ENCODE results near the gene BICDL1. TPM values are rescaled to one million over a fixed set of nuclear protein-coding genes. Genes with fewer than 3 reads are reported as not detected.

The BICDL1 gene
- total RNA-seq, 2 donors from 2014 or later = 5.9 to 6.2 TPM

DNA sequence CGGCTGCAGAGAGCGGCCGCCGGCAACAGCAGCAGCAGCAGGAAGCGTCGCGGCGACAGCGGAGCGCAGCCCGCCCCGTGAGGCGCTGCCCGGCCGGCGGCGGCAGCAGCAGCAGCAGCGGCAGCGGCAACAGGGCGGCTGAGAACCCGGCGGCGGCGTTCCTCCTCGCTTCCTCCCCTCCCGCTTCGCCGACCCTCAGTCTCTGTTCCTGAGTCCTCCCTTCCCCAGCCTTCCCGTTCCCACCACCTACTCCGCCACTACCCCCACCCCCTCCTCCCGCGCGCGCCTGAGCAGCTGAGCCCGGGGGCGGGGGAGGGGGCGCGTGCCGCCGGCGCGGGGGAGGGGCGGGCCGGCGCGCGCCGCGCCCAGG is 310 bp downstream of the BICDL1 start:
- peak overlapping the region in 1 of 2 donors; percentile 38 for H3K4me3 ChIP-seq
- H3K27ac ChIP-seq = peak overlapping the region in 3 of 4 donors; percentile 68 to 91 (median 85)
- H3K9me3 ChIP-seq = no peaks in the 10 kb centered on the region
- H3K4me1 ChIP-seq = peaks cover 21% of the 10 kb centered on the region
- WGBS, 2 donors = 1% methylated on average over 32 of the region's 49 CpGs; no CpG with 5 or more reads in 1 of the 2 donors
- peak; percentile 26 for ATAC-seq
- H3K36me3 ChIP-seq (replicated peaks in 1 of 2; ENCODE audit: insufficient read depth in 1 of 2, low read depth in 2 of 2) = no peaks in the 10 kb centered on the region
- TF ChIP-seq, protein P1, sequence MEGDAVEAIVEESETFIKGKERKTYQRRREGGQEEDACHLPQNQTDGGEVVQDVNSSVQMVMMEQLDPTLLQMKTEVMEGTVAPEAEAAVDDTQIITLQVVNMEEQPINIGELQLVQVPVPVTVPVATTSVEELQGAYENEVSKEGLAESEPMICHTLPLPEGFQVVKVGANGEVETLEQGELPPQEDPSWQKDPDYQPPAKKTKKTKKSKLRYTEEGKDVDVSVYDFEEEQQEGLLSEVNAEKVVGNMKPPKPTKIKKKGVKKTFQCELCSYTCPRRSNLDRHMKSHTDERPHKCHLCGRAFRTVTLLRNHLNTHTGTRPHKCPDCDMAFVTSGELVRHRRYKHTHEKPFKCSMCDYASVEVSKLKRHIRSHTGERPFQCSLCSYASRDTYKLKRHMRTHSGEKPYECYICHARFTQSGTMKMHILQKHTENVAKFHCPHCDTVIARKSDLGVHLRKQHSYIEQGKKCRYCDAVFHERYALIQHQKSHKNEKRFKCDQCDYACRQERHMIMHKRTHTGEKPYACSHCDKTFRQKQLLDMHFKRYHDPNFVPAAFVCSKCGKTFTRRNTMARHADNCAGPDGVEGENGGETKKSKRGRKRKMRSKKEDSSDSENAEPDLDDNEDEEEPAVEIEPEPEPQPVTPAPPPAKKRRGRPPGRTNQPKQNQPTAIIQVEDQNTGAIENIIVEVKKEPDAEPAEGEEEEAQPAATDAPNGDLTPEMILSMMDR (IDR thresholded peaks at IDR 0.05) = no peak
- TF ChIP-seq POLR2A (IDR thresholded peaks at IDR 0.05) = no peak
- no peaks in the 10 kb centered on the region for H3K27me3 ChIP-seq
- intact Hi-C loops (cut with DNase I) = no loop called here
- peak in 3 of 4 donors; percentile 13 to 38 (median 14) for DNase-seq

DNA sequence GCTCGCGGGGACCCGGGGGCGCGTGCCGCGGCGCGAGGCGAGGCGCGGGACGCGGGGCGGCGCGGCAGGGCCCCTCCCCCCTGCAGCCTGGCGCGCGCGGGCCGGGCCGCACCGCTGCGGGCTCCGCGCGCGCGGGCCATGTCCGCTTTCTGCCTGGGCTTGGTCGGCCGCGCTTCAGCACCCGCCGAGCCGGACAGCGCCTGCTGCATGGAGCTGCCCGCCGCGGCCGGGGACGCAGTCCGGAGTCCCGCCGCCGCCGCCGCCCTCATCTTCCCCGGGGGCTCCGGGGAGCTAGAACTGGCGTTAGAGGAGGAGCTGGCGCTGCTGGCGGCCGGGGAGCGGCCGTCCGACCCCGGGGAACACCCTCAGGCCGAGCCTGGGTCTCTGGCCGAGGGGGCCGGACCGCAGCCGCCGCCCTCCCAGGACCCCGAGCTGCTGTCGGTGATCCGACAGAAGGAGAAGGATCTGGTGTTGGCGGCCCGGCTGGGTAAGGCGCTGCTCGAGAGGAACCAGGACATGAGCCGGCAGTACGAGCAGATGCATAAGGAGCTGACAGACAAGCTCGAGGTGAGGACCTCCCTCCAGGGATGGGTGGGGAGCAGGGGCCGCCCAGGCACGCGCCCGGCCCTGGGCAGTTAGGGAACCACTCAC is 820 bp downstream of the BICDL1 start:
- intact Hi-C loops (cut with DNase I) = no loop called here
- H3K4me3 ChIP-seq = no peak overlapping the region

DNA sequence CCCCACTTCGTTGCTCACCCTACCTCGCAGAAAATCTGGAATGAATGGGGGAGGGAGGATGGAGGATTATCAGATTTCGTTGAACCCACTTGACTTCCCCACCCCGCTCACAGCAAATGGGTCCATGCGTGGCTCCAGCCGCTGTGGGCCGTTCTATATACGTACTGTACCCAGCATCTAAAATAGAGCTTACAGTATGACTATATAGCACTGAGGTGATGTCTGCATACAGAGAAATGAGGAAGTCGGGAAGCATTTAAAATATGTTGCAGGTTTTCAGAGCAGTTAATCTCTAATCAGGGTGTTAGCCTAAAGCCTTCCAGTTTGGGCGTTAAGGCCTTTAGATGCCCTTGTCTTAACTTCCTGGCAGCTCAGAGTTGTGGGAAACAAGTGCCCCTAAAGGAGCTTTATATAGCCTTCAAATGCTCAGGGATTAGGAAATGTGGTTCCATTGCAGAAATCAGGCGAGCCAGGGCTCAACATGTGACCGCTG is 1.4 kb downstream of the BICDL1 start:
- DNase-seq (no peak), ATAC-seq (no peak)
- Histone ChIP-seq H3K9me3 (no peaks in the 10 kb centered on the region), H3K4me3 (no peak overlapping the region), H3K4me1 (peaks cover 21% of the 10 kb centered on the region), H3K36me3 (replicated peaks in 1 of 2; ENCODE audit: insufficient read depth in 1 of 2, low read depth in 2 of 2) (no peaks in the 10 kb centered on the region), H3K27me3 (no peaks in the 10 kb centered on the region), H3K27ac (peak overlapping the region in 2 of 4 donors; percentile 55 to 61)
- intact Hi-C loops (cut with DNase I) = no loop called here
- WGBS, 2 donors = 28 to 34% methylated on average over 12 of the region's 12 CpGs
- TF ChIP-seq POLR2A (IDR thresholded peaks at IDR 0.05) = no peak
- TF ChIP-seq, protein P1 (IDR thresholded peaks at IDR 0.05) = no peak

More for the DNA sequence above, 820 bp downstream of the BICDL1 start:
- TF ChIP-seq POLR2A (IDR thresholded peaks at IDR 0.05) = no peak
- TF ChIP-seq, protein P1 (IDR thresholded peaks at IDR 0.05) = no peak
- Histone ChIP-seq H3K27ac (peak overlapping the region in 3 of 4 donors; percentile 48 to 85 (median 55)), H3K27me3 (no peaks in the 10 kb centered on the region), H3K9me3 (no peaks in the 10 kb centered on the region), H3K4me1 (peaks cover 21% of the 10 kb centered on the region), H3K36me3 (replicated peaks in 1 of 2; ENCODE audit: insufficient read depth in 1 of 2, low read depth in 2 of 2) (no peaks in the 10 kb centered on the region)
- WGBS, 2 donors = 1 to 5% methylated on average over 7 to 57 of the region's 79 CpGs
- peak; percentile 85 to 93 (median 86) for DNase-seq
- peak; percentile 70 for ATAC-seq

DNA sequence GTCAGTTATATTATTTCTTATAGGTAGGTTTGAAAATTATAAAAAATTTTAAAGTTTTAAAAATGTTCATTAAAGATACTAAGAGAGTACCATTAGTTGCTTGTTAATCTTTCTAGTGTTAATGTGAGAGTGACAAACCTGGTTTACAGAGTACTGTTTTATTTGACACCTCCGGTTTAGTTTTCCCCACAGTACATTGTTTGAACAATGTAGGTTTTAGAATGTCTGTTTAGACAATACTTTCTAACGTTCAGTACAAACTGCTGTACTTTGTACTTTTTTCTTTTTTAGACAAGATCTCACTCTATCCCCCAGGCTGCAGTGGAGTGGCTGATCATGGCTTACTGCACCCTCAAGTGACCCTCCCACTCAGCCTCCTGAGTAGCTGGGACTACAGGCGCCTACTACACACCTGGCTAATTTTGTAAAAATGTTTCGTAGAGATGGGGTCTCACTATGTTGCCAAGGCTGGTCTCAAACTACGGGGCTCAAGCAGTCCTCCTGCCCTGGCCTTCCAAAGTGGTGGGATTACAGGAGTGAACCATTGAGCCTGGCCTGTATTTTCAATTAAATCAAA is 3.2 kb downstream of the BICDL1 start:
- H3K27ac ChIP-seq = no peak overlapping the region
- TF ChIP-seq POLR2A (IDR thresholded peaks at IDR 0.05) = no peak
- TF ChIP-seq, protein P1 (IDR thresholded peaks at IDR 0.05) = no peak
- WGBS, 2 donors = 72 to 77% methylated on average over 5 of the region's 5 CpGs
- intact Hi-C loops (cut with DNase I) = no loop called here
- peaks cover 21% of the 10 kb centered on the region for H3K4me1 ChIP-seq
- no peaks in the 10 kb centered on the region for H3K9me3 ChIP-seq
- no peaks in the 10 kb centered on the region for H3K36me3 ChIP-seq (replicated peaks in 1 of 2; ENCODE audit: insufficient read depth in 1 of 2, low read depth in 2 of 2)
- no peak for ATAC-seq
- no peak overlapping the region for H3K4me3 ChIP-seq
- DNase-seq = no peak
- H3K27me3 ChIP-seq = no peaks in the 10 kb centered on the region
